GM12864 (cell line): Measurements from ENCODE around the gene ZNF487.
A peak's percentile ranks its signal among the peaks of the same experiment; 100 is the strongest.

ENCODE experiments used
- DNase-seq: peaks from one replicate; pipeline ENCODE4 v3.0.0-alpha.2; 2011; ENCODE audit warnings: low read depth
- H3K4me3 ChIP-seq: 2 replicates; pipeline ENCODE4 v1.5.1; 2011; ENCODE audit warnings: mild to moderate bottlenecking, low read depth, low read length, control low read depth
- TF ChIP-seq, protein P1 (sequence below): IDR thresholded peaks from 2 replicates; pipeline ENCODE4 v1.5.1; 2011; ENCODE audit warnings: low read depth, mild to moderate bottlenecking, moderate library complexity, low read length, control low read depth, inconsistent platforms; ENCODE audit errors: missing control alignments

Gene ZNF487

DNA sequence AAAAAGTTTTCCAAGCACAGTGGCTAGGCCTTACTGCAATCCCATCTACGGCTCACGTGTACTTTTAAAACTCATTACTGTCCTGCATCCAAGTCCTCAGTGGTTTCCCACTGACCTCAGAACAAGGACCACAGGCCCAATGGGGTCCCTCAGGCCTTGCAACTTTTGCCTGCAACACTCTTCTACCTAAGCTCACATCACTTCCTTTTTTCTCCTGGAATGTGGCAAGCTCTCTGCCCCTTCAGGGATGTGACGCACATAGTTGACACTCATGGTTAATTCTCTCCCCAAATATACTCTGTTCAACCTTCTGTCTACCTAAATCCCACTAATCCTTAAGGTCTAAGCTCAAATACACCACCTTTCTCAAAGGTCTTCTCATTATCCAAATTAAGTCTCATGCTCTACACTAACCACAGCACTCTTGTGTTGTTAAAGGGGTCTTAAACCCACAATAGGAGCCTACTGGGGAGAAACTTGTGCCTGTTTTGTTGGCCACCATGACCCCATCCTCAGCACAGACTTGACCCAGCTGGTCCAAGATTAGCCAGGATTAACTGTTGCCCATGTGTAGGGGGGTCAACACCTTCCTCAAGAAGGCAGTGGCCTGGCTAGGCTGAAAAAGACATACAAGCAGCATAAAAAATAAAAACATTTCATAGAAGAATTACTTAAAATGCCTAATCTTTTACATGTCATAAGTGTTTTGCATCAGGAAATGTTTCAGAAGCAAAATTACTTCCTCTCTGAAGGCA, 43.1 kb upstream of the ZNF487 start:
- TF ChIP-seq, protein P1, sequence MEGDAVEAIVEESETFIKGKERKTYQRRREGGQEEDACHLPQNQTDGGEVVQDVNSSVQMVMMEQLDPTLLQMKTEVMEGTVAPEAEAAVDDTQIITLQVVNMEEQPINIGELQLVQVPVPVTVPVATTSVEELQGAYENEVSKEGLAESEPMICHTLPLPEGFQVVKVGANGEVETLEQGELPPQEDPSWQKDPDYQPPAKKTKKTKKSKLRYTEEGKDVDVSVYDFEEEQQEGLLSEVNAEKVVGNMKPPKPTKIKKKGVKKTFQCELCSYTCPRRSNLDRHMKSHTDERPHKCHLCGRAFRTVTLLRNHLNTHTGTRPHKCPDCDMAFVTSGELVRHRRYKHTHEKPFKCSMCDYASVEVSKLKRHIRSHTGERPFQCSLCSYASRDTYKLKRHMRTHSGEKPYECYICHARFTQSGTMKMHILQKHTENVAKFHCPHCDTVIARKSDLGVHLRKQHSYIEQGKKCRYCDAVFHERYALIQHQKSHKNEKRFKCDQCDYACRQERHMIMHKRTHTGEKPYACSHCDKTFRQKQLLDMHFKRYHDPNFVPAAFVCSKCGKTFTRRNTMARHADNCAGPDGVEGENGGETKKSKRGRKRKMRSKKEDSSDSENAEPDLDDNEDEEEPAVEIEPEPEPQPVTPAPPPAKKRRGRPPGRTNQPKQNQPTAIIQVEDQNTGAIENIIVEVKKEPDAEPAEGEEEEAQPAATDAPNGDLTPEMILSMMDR: no peak
- no peak overlapping the region for H3K4me3 ChIP-seq
- no peak for DNase-seq

DNA sequence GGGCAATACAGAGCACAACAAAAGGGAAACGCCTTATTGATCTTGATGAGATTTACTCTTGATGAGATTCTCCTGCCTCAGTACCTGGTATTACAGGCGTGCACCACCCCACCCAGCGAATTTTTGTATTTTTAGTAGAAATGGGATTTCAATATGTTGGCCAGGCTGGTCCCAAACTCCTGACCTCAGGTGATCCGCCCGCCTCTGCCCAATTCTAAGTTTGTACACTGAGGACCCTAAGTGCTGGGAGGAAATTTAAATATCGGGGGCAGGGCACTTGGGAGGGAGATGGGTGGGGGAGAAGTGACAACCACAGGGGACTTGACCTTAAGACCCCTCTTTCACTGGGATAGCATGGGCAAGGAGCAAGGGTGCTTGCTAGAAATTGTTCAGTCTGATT, 42.0 kb upstream of the ZNF487 start:
- no peak for DNase-seq
- H3K4me3 ChIP-seq: peak overlapping the region; percentile 89
- TF ChIP-seq, protein P1: no peak

DNA sequence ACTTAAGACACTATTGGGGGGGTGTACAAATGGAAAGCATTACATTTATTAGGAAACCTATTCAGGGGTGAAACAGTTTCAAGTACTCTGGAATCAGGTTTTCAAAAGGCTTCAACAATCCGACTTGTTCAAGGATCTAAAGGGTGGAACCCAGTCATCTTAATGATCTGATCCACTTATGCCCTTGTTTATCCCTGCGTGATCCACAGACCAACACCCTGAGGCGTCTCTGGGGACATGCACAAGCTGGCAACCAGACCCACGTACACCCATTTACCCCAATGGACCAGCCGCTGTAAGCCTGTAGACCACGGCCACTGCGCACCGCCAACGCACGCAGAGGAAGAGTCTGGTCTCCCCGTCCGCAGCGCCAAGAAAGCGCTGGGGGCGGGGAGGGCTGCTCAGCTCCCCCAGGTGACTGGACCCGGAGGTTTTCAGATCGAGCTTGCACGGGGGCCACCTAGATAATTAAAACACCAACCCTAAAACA, 41.3 kb upstream of the ZNF487 start:
- no peak for DNase-seq

GRCh38 chr10:43396061-43396927, 40.6 kb upstream of the ZNF487 start:
- DNase-seq: no peak
- peak overlapping the region; percentile 89 for H3K4me3 ChIP-seq
- TF ChIP-seq, protein P1: no peak

More for the DNA sequence above, 41.3 kb upstream of the ZNF487 start:
- TF ChIP-seq, protein P1: no peak
- H3K4me3 ChIP-seq: peak overlapping the region; percentile 89

DNA sequence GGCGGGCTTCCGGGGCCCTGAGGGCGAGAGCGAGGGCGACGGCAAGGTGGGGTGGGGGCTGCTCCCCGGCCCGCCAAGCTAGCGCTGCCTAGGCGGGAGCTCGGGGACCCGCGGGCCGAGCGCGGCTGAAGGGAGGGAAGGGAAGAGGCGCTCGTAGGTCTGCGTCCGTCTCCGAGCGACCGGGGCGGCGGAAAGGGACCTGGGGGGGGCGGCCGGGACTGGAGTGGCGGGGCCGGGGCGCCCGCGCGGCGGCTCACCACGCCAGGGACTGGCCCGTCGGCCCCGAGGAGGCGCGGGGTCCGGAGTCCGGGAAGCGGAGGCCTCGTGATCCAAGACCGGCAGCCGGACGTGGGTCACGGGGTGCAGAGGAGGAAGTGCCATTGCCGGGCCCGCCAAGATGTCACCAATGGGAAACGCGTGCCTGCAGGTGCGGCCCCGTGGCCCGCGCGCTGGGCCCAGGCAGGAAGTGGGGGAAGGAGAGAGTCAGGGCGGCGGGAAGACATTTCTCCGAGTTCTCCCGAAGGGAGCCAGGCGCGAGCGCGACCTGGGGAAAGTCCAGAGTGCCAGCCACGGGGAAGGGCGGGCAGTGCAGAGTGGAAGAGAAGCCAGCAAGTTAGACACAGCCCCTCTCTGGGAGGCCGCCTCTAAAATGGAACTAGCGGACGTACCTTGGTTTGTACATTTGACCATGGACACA, 39.8 kb upstream of the ZNF487 start:
- DNase-seq: no peak
- H3K4me3 ChIP-seq: peak overlapping the region; percentile 89
- TF ChIP-seq, protein P1: no peak

DNA sequence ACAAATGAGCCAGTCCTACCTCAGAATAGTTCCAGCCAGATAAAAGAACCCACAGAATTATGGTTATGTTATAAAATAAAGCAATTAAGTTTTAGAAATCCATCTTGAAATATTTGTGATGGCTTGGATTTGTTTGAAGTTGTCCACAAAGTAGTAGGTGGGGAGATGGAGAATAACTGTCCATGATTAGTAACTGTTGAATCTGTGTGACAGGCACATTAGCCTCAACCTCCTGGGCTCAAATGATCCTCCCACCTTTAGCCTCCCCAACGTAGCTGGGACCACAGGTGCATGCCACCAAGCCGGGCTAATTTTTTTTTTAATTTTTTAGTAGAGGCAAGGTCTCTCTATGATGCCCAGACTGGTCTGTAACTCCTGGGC, 38.0 kb upstream of the ZNF487 start:
- no peak for DNase-seq
- TF ChIP-seq, protein P1: no peak
- H3K4me3 ChIP-seq: peak overlapping the region; percentile 89; the same call in 1 of the 2 replicates
